Measurements from ENCODE around the gene GFOD1. TPM values are rescaled to one million over a fixed set of nuclear protein-coding genes. Genes with fewer than 3 reads are reported as not detected.
"Not testable (repeated sequence)": the region's sequence is repeated elsewhere in the genome, so short reads cannot be mapped to it uniquely, and the experiment has no call there.

The GFOD1 gene
- polyA plus RNA-seq, 4 donors = 1.1 to 2.0 (median 1.9) TPM

DNA sequence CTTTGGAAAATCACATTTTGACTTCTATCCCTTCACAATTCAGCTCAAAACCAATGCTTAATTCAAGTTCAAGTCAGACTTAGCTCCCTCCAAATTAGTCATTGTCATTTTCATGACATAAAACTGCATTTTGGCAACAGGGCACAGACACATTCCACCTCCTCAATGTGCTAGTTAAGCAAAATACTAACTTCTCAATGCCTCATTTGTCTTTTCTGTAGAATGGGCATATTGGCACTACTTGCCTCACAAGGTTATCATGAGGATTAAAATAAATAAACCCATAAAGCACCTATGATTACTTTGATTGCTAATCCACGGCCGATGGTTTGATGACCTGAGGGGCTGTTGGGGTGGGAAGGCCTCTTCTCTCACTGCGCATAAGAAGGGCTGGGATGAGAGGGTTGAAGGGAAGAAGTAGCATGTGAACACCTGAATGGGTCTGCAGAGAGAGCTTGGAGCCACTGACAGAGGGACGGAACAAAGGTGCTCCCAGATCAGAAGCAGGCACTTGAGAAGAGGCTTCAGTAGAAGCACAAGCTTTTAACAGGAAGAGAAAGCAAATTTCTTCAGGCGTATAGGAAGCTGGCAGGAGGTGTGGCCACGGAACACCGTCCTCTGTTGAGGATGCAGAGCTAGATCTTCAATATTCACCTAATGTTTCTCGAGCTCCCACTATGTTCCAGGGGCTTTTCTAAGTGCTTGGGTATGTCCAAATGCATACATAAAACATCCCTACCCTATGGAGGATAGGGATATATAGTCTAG is 147.4 kb downstream of the GFOD1 start:
- no peak for DNase-seq (ENCODE audit: low read depth in 4 of 4, low spot score in 2 of 4)

DNA sequence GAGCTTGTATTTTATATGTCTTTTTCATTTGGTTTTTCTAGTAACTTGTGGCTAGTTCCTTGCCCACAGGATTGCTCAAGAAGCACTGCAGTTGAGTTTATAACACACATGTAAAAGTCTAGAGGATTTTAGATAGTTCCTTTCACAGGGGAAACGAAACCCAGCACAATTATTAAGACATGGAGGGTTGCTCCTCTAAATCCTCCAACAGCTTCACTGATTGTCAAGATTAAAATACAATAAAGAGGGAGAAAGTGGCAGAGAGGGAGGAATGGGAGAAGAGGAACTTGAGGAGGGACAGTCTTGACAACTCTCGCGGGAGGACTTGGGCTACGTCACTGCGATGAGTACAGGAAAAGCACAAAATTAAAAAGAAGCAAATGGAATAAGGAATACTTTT is 149.4 kb downstream of the GFOD1 start:
- no peak for DNase-seq (ENCODE audit: low read depth in 4 of 4, low spot score in 2 of 4)

DNA sequence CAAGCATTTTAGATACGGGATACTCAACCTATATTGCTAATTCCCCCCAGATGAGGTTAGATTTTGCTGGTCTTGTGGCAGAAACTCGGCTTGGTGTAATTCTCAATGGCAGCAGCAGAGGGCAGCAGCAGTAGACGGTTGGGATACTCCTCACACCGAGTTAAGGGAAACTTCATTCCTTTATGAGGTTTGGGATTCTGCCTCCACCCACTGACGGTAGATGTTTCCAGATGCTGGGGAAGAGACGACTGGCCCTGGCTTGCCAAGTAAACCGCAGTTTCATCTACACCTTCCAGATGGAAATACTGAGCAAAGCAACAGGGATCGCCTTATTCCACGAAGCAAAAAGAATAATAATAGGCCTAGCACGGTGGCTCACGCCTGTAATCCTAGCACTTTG is 150.8 kb downstream of the GFOD1 start:
- DNase-seq (ENCODE audit: low read depth in 4 of 4, low spot score in 2 of 4) = peak; percentile 50 to 73 (median 55)

DNA sequence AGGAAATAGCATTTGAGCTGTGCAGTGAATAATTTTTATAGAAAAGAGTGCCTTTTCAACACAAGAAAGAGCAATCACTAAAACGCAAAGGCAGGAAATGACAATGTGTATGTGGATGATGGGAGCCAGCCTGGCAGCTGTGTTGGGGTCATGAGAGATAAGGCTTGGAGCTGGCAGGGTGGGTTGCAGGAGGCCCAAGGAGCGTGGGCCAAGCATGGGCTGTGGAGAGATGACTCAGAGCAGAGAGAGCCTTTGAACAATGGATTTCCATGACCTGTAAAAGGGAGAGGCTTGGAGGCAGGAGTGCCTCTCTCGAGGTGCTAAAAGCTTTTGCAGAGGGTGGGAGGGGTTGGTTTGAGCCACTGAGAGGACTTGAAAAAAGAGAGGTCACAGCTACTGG is 152.4 kb downstream of the GFOD1 start:
- DNase-seq (ENCODE audit: low read depth in 4 of 4, low spot score in 2 of 4) = no peak

DNA sequence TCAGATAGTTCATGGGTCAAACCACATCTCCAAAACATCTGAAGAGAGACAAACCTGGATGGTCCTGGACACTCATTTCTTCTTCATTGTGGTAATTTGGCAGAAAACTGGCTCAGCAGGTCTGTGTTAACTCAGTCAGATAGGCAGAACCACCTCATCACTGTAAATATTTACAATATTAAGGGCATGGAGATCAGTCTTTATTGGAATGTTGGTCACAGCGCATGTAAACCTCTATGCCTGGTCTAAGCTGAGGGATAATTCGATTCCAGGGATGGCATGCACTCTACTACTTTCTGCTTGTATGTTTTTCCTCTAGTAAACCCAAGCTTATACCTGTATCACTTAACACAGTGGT is 155.1 kb downstream of the GFOD1 start:
- no peak for DNase-seq (ENCODE audit: low read depth in 4 of 4, low spot score in 2 of 4)

DNA sequence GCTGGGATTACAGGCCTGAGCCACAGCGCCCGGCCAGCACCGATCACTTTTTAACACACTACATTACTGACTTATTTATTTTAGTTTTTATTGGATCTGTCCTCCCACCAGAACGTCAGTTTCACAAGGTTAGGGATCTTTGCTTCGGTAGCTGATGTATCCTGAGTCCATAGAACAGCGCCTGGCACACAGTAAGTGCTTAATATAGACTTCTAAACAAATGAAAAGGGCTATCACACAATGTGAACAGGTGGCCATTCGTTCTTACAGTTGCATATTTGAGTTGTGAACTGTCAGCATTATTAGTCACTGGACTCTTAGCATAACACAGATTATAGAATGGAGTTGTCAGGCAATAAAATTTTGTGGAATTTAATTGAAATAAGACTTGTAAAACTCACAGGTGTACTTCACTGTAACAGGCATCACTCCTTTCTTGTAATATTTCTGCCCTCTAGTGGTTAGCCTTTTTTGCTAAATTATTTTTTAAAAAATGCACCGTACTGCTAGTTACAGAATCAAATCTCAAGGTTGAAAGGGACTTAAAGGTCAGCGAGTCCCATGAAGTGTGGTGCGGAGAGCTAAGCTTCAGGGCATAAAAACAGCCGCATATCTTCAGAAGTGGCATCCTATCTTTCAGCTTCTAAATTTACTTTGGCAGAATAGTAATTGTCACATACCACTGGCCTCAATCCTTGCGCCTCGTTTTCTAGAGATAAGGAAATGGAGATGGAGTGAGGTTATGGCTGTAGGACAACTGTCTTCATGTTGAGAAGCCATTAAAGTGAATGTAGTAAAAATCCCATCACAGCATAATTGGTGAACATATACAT is 155.7 kb downstream of the GFOD1 start:
- no peak for DNase-seq (ENCODE audit: low read depth in 4 of 4, low spot score in 2 of 4)

DNA sequence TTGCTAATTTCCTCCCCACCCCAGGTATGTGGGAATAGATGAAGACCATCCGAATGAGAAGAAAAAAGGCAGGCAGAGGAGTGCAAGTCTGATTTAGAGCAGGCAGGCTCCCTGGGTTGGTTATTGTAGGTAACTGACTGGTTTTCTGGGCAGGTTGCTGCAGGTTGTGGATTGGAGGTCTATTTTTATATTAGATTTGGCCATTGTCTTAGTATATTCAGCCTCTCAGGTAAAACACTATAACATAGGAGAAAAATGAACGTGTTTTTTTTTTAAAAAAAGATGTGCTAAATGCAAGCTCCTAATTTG is 158.6 kb downstream of the GFOD1 start:
- DNase-seq (ENCODE audit: low read depth in 4 of 4, low spot score in 2 of 4) = no peak

DNA sequence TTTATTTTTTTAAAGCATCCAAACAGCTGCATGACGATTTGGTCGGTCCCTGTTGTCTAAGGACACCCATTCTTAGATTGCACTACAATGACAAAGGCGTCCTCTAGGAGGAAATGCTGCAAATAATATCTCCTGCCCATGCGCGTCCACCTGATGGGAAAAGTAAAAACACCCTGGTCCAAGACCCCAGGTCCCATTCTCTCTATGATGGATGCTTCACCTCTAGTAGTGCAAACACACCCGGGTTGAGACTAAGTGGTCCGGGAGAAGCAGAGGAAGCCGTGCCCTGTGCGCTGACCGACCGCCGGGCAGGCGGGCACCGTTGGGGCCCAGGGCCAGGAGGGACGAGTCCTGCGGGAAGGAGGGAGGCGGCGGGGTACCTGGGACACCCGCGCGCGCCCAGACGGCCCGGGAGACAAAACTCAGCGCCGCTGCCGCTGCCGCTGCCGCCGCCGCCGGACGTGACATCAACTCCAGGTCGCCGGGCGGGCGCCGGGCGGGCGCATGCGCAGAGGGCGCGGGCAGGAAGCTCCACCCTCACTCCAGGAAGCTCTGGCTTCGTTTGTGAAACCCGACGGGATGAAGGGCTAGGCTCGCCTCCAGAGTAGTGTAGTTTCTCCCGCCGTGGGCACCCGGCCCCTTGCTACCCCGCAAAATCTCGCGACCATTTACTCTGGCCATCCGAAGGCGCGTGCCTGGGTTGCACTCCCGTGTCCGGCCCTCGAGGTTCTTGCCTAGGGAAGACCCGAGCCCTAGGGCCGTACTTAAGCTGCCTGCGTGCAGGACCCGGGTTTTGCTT is 159.1 kb downstream of the GFOD1 start, which contains the start of gene TBC1D7:
Gene TBC1D7 (minus strand): TSS at position 462 of the 799 bp plus-strand sequence. CDS start 1,639 bp downstream, outside the sequence.
- peak; percentile 75 to 82 (median 79) for DNase-seq (ENCODE audit: low read depth in 4 of 4, low spot score in 2 of 4)

DNA sequence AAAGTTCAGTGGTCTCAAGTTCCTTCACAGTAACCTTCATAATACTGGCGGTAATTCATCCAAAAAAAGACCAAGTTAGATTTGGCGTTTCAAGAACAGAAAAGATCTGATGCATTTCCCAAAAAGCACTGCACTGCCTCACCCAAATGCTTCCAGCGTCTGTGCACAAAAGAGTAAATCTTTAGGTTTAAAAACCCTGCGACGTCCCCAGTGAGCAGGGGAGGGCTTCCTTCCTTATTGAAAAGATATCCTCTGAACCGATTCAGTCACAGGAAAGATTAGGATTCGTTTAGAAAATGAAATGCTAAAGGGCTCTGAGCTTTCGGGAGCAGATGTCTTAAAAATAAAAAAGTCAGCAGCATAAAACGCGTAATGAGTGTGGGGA is 159.7 kb downstream of the GFOD1 start:
- peak in 2 of 4 donors; percentile 28 to 41 for DNase-seq (ENCODE audit: low read depth in 4 of 4, low spot score in 2 of 4)

DNA sequence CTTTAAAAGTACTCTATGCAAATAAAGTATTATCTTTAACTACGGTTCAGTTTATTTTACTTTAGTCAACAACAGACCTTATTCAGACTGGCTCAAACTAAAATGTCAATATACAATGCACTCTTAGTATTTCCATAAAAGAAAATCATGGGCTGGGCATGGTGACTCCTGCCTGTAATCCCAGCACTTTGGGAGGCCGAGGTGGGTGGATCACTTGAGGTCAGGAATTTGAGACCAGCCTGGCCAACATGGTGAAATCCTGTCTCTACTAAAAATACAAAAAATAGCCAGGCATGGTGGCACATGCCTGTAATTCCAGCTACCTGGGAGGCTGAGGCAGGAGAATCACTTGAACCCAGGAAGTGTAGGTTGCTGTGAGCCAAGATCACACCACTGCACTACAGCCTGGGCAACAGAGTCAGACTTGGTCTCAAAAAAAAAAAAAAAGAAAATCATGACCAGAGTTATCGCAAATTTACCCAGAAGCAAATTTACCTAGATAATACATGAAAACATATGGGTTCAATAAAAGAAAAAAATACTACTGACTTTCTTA is 161.3 kb downstream of the GFOD1 start:
- not testable (repeated sequence) for DNase-seq (ENCODE audit: low read depth in 4 of 4, low spot score in 2 of 4)

DNA sequence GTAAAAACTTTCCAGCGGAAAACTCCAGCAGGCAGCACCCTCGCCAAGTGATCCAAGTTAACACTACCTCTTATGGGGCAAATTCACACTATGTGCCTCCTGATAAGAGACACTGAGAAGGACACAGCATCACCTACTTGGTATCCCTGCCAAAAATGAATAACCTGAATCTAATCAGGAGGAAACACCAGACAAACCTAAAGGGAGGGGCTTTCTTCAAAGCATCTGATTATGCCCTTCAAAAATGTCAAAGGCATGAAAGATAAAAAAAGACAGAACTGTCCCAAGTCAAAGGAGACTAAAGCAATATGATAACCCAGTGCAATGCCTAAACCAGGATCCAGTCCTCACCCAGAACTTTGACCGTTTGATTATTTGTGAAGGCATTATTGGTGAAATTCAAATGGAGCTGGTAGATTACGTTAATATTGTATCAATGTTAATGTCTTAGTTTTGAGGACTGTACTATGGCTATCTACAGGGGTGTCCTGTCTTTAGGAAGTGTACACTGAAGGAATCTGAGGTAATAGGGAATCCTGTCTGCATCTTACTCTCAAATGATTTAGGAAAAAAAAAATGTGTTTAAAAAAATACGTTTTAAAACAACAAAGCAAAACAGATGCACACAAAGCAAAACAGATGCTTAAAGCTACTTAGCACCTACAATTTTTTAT is 167.4 kb downstream of the GFOD1 start:
- no peak for DNase-seq (ENCODE audit: low read depth in 4 of 4, low spot score in 2 of 4)

DNA sequence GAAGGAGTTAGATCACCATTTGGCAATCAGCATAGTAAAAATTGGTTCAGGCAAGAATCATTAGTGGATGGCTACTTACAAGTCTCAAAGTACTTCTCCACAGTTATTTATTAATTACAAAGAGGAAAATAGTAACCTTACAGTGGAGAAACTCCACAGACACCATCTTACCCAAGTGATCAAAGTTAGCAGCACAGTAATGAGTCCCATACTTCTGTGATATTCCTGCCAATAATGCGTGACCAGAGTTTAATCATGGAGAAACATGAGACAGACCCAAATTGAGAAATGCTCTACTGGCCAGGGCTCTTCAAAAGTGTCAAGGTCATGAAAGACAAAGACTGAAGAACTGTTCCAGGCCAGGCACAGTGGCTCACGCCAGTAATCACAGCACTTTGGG is 168.6 kb downstream of the GFOD1 start:
- DNase-seq (ENCODE audit: low read depth in 4 of 4, low spot score in 2 of 4) = no peak

DNA sequence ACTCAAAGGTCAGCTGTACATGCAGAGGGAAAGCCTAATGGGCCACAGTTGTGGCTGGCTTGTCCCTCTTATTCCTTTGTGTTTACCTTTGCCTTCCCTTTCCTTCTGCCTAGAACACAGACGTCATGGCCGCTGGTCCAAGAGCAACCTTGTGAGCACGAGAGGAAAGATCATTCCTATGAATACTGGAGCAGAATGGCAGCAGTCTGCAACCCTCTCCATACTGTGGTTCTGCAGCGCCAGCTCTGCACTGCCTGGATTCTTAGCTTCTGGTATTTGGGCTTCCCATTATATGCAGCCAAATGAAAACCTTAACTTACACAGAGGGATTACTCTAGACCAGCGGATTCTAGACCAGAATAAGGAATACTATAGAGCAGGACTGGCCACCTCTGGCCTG is 171.5 kb downstream of the GFOD1 start:
- no peak for DNase-seq (ENCODE audit: low read depth in 4 of 4, low spot score in 2 of 4)

DNA sequence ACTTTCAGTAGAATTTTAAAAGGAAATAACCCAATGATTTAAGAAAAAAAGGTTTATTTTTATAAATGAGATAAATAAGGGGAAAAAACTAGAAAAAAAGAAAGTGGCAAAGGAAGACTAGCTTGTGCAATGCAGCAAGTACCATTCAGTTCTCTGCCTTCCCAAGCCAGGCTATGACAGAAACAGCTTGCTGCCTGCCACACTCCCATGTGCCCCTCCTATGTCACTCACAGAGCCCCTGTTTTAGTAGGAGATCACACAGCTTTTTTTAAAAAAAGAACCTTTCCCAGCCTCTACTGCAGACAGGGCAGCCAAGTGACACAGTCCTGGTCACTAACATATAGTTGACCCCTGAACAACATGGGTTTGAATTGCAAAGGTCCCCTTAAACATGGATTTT is 172.6 kb downstream of the GFOD1 start:
- no peak for DNase-seq (ENCODE audit: low read depth in 4 of 4, low spot score in 2 of 4)

DNA sequence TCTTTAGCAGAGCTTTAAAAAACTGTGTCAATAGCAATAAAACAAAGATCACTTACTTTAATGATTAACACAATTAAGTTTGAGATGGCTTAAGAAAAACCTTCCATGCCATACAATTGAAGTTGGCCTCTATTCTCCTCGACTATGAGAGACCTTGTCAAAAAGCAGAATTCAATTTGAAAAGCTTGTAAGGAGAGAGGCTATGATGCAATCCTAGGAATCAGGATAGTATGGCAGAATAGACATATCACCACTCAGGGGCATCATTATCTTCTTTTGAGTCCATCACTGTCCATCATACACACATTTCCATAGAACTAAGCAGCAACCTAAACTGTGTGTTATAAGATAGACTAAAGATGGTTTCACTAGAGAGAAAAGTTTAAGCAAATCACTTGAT is 176.2 kb downstream of the GFOD1 start:
- no peak for DNase-seq (ENCODE audit: low read depth in 4 of 4, low spot score in 2 of 4)

DNA sequence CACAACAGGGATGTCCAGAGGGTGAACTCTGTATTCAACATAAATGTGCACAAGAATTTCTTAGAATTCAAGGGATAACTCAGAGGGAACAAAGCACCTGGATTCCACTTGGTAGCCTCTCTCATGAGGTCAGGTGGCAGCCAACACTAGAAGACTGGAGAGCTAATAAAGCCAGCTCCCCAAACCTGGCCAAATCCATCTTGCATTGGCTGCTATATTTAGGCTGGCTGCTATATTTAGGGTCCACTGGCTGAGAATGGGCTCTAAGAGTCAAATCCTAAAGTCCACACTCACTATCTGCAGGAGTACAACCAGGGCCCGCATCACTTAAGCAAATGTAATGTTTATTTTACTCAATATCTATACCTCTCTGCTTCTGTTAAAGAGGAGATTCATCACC is 179.1 kb downstream of the GFOD1 start:
- DNase-seq (ENCODE audit: low read depth in 4 of 4, low spot score in 2 of 4) = no peak
